ENCODE data around the gene TJP3. TPM values are rescaled to one million over a fixed set of nuclear protein-coding genes. Genes with fewer than 3 reads are reported as not detected.
A peak's percentile ranks its signal among the peaks of the same experiment; 100 is the strongest.

Gene TJP3
- total RNA-seq, 2 experiments from 2014 or later, result 8.2 to 9.0 TPM

DNA sequence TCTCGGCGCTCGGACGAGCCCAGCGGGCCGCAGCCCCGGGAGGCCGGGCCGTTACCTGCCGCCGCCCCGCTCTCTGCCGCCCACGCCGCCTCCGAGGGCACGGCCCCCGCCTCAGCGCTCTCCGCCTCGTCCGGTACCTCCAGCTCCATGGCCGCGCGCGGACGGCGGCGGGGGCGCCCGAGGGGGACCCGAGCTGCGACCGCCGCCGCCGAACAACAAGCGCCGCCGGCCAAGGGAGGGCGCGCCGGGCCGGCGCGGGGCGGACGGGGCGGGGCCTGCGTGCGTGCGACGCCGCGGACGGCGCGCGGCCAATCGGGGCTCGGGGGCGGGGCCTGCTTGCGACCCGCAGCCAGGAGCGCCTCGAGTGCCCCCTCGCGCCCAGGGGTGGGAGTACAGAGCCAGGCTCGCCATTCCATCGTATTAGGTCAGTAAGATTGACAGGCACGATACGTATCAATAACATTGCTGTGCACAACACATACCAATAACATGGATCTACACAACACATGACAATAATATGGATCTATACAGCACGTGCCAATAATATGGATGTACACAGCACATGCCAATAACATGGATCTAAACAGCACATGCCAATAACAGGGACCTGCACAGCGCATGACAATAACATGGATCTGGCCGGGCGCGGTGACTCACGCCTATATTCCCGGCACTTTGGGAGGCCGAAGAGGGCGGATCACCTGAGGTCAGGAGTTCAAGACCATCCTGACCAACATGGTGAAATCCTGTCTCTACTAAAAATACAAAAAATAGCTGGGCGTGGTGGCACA, 7.7 kb upstream of the TJP3 start, which contains the start of gene PIP5K1C:
PIP5K1C (minus strand) TSS at position 227 of the 791 bp plus-strand sequence; CDS start at position 149, 78 bp downstream.
- Mint-ChIP-seq H3K36me3 (ENCODE audit: low read depth) (no peaks in the 10 kb centered on the region), H3K27ac (peak within 1 kb of the TSS; percentile 73), H3K27me3 (no peaks in the 10 kb centered on the region), H3K4me1 (ENCODE audit: low read depth) (peaks cover 27% of the 10 kb centered on the region), H3K4me3 (peak within 1 kb of the TSS; percentile 91), H3K9me3 (no peaks in the 10 kb centered on the region)
- H3K27ac ChIP-seq (ENCODE audit: low read depth in 1 of 2, low read length in 2 of 2), result no peak within 1 kb of the TSS
- intact Hi-C loops (cut with DNase I, micrococcal nuclease), result loop anchor here (1.0 to 2.0 kb wide), 3 partner anchors 34 to 74 kb away; partner anchors contain the start of genes CACTIN (in 1 of the 2) and MRPL54 (in 1 of the 2)
- H3K27me3 ChIP-seq (ENCODE audit: control insufficient read depth in 1 of 2, insufficient read depth in 2 of 2, low read length in 2 of 2), result peaks cover 0 to 2% of the 10 kb centered on the region in 2 experiments
- ATAC-seq (ENCODE audit: poor library complexity) (peak; percentile 99), DNase-seq (peak; percentile 84 to 97 (median 92))
- H3K9me3 ChIP-seq (ENCODE audit: control insufficient read depth in 1 of 2, insufficient read depth in 1 of 2, low read length in 2 of 2), result no peaks in the 10 kb centered on the region
- TF ChIP-seq, protein P1, sequence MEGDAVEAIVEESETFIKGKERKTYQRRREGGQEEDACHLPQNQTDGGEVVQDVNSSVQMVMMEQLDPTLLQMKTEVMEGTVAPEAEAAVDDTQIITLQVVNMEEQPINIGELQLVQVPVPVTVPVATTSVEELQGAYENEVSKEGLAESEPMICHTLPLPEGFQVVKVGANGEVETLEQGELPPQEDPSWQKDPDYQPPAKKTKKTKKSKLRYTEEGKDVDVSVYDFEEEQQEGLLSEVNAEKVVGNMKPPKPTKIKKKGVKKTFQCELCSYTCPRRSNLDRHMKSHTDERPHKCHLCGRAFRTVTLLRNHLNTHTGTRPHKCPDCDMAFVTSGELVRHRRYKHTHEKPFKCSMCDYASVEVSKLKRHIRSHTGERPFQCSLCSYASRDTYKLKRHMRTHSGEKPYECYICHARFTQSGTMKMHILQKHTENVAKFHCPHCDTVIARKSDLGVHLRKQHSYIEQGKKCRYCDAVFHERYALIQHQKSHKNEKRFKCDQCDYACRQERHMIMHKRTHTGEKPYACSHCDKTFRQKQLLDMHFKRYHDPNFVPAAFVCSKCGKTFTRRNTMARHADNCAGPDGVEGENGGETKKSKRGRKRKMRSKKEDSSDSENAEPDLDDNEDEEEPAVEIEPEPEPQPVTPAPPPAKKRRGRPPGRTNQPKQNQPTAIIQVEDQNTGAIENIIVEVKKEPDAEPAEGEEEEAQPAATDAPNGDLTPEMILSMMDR (IDR thresholded peaks at IDR 0.05), result peak; percentile 73
- H3K4me3 ChIP-seq (ENCODE audit: low read length), result peak within 1 kb of the TSS; percentile 72
- H3K36me3 ChIP-seq (ENCODE audit: insufficient read depth, low read length), result no peaks in the 10 kb centered on the region
- ChIA-PET POLR2A (interaction anchor here (0.9 to 5.3 kb wide), 4 partner anchors 10 to 62 kb away, joined by 3 to 49 read pairs (median 6); partner anchors contain the start of gene MRPL54), CTCF (interaction anchor here (0.6 to 1.2 kb wide), 6 partner anchors 8 to 195 kb away, joined by 3 to 5 read pairs (median 3); no protein-coding TSS in a partner anchor)
- H3K4me1 ChIP-seq (ENCODE audit: insufficient read depth, low read length), result peaks cover 37% of the 10 kb centered on the region

DNA sequence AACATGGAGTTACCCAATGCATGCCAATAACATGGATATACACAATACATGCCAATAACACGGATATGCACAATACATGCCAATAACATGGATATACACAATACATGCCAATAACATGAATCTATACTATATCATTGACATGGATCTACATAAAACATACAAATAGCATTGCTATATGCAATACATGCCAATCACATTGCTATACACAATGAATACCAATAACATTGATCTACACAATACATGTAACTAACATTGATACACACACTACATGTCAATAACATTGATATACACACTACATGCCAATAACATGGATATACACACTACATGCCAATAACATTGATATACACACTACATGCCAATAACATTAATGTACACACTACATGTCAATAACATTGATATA, 7.0 kb upstream of the TJP3 start:
- TF ChIP-seq, protein P1 (IDR thresholded peaks at IDR 0.05), result no peak
- H3K27me3 ChIP-seq (ENCODE audit: control insufficient read depth in 1 of 2, insufficient read depth in 2 of 2, low read length in 2 of 2), result peaks cover 0 to 2% of the 10 kb centered on the region in 2 experiments
- ChIA-PET POLR2A (interaction anchor here (5.3 kb wide), 1 partner anchor 13 kb away, joined by 49 read pairs; no protein-coding TSS in a partner anchor), CTCF (interaction anchor here (0.8 kb wide), 1 partner anchor 9 kb away, joined by 5 read pairs; no protein-coding TSS in a partner anchor)
- H3K4me3 ChIP-seq (ENCODE audit: low read length), result no peak overlapping the region
- no peak overlapping the region for H3K27ac ChIP-seq (ENCODE audit: low read depth in 1 of 2, low read length in 2 of 2)
- H3K27me3 Mint-ChIP-seq, result peaks cover 3% of the 10 kb centered on the region
- no peaks in the 10 kb centered on the region for H3K36me3 ChIP-seq (ENCODE audit: insufficient read depth, low read length)
- H3K27ac Mint-ChIP-seq, result no peak overlapping the region
- peak overlapping the region; percentile 77 for H3K4me3 Mint-ChIP-seq
- no peak for ATAC-seq (ENCODE audit: poor library complexity)
- no peaks in the 10 kb centered on the region for H3K9me3 Mint-ChIP-seq
- H3K4me1 Mint-ChIP-seq (ENCODE audit: low read depth), result peaks cover 23% of the 10 kb centered on the region
- intact Hi-C loops (cut with DNase I, micrococcal nuclease), result loop anchor here in 1 of 2 experiments (2.0 kb wide), 1 partner anchor 62 kb away; the partner anchor contains the start of gene MRPL54
- no peaks in the 10 kb centered on the region for H3K36me3 Mint-ChIP-seq (ENCODE audit: low read depth)
- no peak for DNase-seq
- H3K9me3 ChIP-seq (ENCODE audit: control insufficient read depth in 1 of 2, insufficient read depth in 1 of 2, low read length in 2 of 2), result no peaks in the 10 kb centered on the region
- H3K4me1 ChIP-seq (ENCODE audit: insufficient read depth, low read length), result peaks cover 41% of the 10 kb centered on the region

DNA sequence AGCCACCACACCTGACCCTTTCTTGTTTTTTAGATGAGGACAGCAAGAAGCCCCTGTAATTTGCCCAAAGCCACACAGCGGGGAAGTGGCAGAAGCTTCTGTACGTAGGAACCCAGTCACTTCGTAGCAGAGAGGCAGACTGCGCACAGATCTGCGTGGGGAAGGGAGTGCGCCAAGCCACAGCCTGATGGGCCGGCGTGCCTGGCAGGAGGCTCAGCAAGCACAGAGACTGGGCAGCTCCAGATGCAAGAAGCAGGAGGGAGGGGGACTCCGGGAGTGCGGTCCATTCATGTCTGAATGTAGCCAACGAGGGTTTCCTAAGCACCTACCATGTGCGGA, 347 bp upstream of the TJP3 start:
- Mint-ChIP-seq H3K27me3 (peaks cover 4% of the 10 kb centered on the region), H3K4me3 (no peak overlapping the region), H3K27ac (no peak overlapping the region), H3K9me3 (no peaks in the 10 kb centered on the region), H3K36me3 (ENCODE audit: low read depth) (no peaks in the 10 kb centered on the region), H3K4me1 (ENCODE audit: low read depth) (peaks cover under 1% of the 10 kb centered on the region)
- ChIA-PET CTCF (no interaction called here), POLR2A (no interaction called here)
- ATAC-seq (ENCODE audit: poor library complexity) (no peak), DNase-seq (no peak)
- Histone ChIP-seq H3K36me3 (ENCODE audit: insufficient read depth, low read length) (no peaks in the 10 kb centered on the region), H3K9me3 (ENCODE audit: control insufficient read depth in 1 of 2, insufficient read depth in 1 of 2, low read length in 2 of 2) (peaks cover 0 to 5% of the 10 kb centered on the region in 2 experiments), H3K27ac (ENCODE audit: low read depth in 1 of 2, low read length in 2 of 2) (no peak overlapping the region), H3K4me3 (ENCODE audit: low read length) (no peak overlapping the region), H3K4me1 (ENCODE audit: insufficient read depth, low read length) (peaks cover 4% of the 10 kb centered on the region), H3K27me3 (ENCODE audit: control insufficient read depth in 1 of 2, insufficient read depth in 2 of 2, low read length in 2 of 2) (peaks cover 2 to 10% of the 10 kb centered on the region in 2 experiments)
- TF ChIP-seq, protein P1 (IDR thresholded peaks at IDR 0.05), result no peak
- intact Hi-C loops (cut with DNase I, micrococcal nuclease), result loop anchor here (2.0 to 5.0 kb wide), 3 partner anchors 43 to 163 kb away; partner anchors contain the start of gene GIPC3 (in 1 of the 2)

Measured in CD4-positive, alpha-beta T cell (primary cell).